ENCODE results near the gene ZNRF1. TPM values are rescaled to one million over a fixed set of nuclear protein-coding genes. Genes with fewer than 3 reads are reported as not detected.
A peak's percentile ranks its signal among the peaks of the same experiment; 100 is the strongest.

ZNRF1 gene
- total RNA-seq, 6 experiments from 2014 or later: 10.2 to 18.8 (median 11.1) TPM

DNA sequence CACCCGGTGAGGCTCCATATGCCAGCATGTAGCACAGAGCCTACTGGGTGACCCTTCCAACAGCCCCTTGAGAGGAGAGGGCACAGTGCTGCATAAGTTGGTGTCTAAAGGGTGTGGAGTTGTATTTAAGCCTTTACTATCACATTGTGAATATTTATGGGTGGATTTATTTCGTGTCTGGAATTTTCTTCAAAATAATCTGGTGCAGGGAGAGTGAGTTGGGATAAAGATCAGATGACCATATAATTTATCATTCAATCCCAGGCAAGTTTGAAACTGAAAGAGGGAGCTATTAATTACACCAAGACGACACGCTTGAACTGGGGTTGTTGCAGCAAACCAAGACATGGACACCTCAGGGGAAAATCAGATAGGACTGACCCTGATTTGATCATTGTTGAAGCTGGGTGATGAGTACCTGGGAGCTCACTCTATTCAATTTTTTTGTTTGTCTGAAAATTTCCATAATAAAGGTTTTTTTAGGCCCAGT, 75.5 kb downstream of the ZNRF1 start:
- Histone ChIP-seq H3K4me1 (peaks cover 0 to 29% (median 13%) of the 10 kb centered on the region in 4 donors), H3K9me3 (no peaks in the 10 kb centered on the region), H3K27me3 (no peaks in the 10 kb centered on the region), H3K27ac (no peak overlapping the region), H3K4me3 (no peak overlapping the region), H3K36me3 (no peaks in the 10 kb centered on the region)
- intact Hi-C loops (cut with DNase I): no loop called here
- TF ChIP-seq POLR2A (IDR thresholded peaks at IDR 0.05): no peak
- TF ChIP-seq, protein P1, sequence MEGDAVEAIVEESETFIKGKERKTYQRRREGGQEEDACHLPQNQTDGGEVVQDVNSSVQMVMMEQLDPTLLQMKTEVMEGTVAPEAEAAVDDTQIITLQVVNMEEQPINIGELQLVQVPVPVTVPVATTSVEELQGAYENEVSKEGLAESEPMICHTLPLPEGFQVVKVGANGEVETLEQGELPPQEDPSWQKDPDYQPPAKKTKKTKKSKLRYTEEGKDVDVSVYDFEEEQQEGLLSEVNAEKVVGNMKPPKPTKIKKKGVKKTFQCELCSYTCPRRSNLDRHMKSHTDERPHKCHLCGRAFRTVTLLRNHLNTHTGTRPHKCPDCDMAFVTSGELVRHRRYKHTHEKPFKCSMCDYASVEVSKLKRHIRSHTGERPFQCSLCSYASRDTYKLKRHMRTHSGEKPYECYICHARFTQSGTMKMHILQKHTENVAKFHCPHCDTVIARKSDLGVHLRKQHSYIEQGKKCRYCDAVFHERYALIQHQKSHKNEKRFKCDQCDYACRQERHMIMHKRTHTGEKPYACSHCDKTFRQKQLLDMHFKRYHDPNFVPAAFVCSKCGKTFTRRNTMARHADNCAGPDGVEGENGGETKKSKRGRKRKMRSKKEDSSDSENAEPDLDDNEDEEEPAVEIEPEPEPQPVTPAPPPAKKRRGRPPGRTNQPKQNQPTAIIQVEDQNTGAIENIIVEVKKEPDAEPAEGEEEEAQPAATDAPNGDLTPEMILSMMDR (IDR thresholded peaks at IDR 0.05): no peak
- DNase-seq (no peak), ATAC-seq (no peak)
- WGBS (ENCODE audit: insufficient coverage, low coverage, low lambda C conversion rate, missing lambda C conversion rate): 72% methylated on average over 3 of the region's 4 CpGs

GRCh38 chr16:75074920-75075687, 76.3 kb downstream of the ZNRF1 start:
- no peak for DNase-seq
- ATAC-seq: peak; percentile 46 to 56 (median 54)
- TF ChIP-seq, protein P1 (IDR thresholded peaks at IDR 0.05): no peak
- no peak for TF ChIP-seq POLR2A (IDR thresholded peaks at IDR 0.05)
- intact Hi-C loops (cut with DNase I): no loop called here
- Histone ChIP-seq H3K27ac (peak overlapping the region in 1 of 3 donors; percentile 8), H3K36me3 (no peaks in the 10 kb centered on the region), H3K4me3 (no peak overlapping the region), H3K4me1 (peaks cover 0 to 25% (median 12%) of the 10 kb centered on the region in 4 donors), H3K9me3 (no peaks in the 10 kb centered on the region), H3K27me3 (no peaks in the 10 kb centered on the region)
- WGBS (ENCODE audit: insufficient coverage, low coverage, low lambda C conversion rate, missing lambda C conversion rate): 48% methylated on average over 6 of the region's 12 CpGs

DNA sequence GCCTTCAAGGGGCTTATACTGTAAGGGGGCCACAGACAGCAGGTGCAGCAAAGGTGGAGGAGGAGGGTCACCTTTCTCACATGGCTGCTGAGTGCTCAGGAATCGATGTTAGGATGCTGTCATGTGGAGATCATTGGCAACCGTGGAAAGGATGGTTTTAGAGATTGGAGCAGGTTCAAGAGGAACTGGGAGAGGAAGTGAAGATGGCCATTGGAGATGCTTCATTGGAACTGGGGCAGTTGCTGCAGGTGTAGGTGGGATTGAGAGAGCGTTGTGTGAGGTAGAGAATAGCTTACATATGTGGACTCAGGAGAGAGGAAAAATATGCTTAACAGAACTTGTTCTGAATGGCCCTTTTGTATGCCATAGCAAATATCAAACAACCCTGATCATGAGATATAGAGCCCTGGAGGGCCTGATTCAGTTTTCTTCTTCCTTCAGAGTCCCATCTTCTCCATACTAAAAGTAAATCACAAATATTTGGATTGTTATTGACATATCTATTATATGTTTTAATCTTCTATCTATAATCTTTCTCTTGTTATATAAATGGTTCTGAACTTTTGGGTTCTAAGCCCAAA, 77.0 kb downstream of the ZNRF1 start:
- intact Hi-C loops (cut with DNase I): no loop called here
- no peak for ATAC-seq
- no peak for DNase-seq
- TF ChIP-seq, protein P1 (IDR thresholded peaks at IDR 0.05): no peak
- TF ChIP-seq POLR2A (IDR thresholded peaks at IDR 0.05): no peak
- 54% methylated on average over 3 of the region's 3 CpGs for WGBS (ENCODE audit: insufficient coverage, low coverage, low lambda C conversion rate, missing lambda C conversion rate)
- no peaks in the 10 kb centered on the region for H3K36me3 ChIP-seq
- no peak overlapping the region for H3K4me3 ChIP-seq
- peak overlapping the region in 1 of 3 donors; percentile 8 for H3K27ac ChIP-seq
- H3K27me3 ChIP-seq: no peaks in the 10 kb centered on the region
- no peaks in the 10 kb centered on the region for H3K9me3 ChIP-seq
- peaks cover 0 to 18% (median 8%) of the 10 kb centered on the region in 4 donors for H3K4me1 ChIP-seq

DNA sequence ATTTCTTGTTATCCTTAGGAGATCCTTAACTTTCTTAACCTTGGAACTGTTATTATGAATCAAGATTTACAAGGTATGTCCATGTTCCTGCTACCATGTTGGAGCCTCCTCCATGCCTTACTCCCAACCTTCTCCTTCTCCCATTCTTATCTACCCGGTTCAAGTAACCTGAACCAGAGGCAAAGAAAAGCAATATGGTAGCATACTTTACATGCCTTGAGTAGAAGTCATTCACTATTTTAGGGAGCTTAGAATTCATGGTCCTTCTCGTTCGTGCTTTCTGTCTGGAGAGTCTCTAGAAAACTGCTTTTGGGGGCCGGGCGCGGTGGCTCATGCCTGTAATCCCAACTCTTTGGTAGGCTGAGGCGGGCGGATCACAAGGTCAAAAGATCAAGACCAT, 80.1 kb downstream of the ZNRF1 start:
- Histone ChIP-seq H3K36me3 (no peaks in the 10 kb centered on the region), H3K27ac (peak overlapping the region in 1 of 3 donors; percentile 46), H3K27me3 (no peaks in the 10 kb centered on the region), H3K4me1 (peaks cover 0 to 20% (median 9%) of the 10 kb centered on the region in 4 donors), H3K9me3 (no peaks in the 10 kb centered on the region), H3K4me3 (no peak overlapping the region)
- no peak for DNase-seq
- TF ChIP-seq, protein P1 (IDR thresholded peaks at IDR 0.05): no peak
- no peak for TF ChIP-seq POLR2A (IDR thresholded peaks at IDR 0.05)
- WGBS (ENCODE audit: insufficient coverage, low coverage, low lambda C conversion rate, missing lambda C conversion rate): 92% methylated on average over 6 of the region's 8 CpGs
- intact Hi-C loops (cut with DNase I): no loop called here
- ATAC-seq: no peak

All from right lobe of liver (tissue), 6 donors.